HG03108 (cell line): ENCODE data around the gene APBA2.

Experiments used
- ATAC-seq: cut with Tn5 transposase; IDR thresholded peaks from one replicate; pipeline ENCODE4 v1.9.1; 2021; ENCODE audit warnings: moderate library complexity; ENCODE audit not compliant: unreplicated experiment

The APBA2 gene

DNA sequence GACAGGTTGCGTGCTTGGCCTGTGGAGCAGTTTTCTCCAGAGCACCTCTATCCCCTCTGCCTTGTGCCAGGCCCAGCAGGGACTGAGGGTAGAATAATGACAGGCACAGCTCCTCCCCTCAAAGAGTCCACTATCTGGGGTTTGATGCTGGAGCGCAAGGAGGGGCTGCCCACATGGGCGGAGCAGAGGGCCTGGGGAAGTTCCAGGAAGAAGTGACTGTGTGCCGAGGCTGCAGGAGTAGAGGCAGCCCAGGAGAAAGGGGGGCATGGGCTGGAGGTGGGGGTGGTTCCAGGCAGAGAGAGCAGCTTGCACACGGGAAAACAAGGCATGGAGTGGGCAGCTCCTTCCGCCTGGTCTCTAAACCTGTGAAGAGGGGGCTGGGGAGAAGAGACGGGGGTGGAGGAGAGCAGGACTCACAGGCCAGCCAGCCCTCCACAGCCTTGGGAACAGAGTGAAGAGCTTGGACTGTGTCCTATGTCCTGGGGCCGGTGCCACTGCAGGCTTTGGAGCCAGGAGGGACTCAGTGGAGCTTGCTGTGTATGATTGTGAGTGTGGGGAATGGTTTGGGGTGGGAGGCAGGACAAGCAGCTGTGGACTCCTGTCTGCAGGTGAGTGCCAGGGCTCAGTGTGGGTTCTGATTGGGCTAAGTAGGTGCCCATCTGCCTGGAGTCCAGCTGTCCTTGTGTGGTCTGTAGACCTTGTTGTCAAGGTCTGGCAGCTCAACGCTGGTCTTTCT lies 48.1 kb downstream of the APBA2 start:
- no peak for ATAC-seq

- no peak for ATAC-seq
These were observed 48.9 kb downstream of the APBA2 start for GRCh38 chr15:28934645-28935044.

DNA sequence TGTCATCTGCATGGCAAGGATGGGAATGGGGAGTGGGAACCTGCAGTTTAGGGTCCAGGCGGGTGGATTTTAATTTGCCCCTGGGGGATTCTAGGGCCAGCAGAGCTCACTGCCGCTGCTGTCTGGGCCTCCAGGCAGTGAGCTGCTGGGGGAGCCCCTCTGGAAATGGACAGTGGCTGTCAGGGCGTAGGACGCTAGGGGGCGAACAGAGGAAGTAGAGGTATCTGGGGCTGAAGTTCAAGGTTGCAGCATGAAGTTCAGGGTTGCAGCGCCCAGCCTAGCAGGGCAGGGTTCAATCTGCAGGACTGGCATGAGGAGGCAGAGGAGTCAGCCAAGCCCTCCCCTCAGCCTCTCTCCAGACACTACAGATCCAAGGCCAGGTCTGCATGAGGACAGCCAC lies 49.5 kb downstream of the APBA2 start:
- no peak for ATAC-seq

DNA sequence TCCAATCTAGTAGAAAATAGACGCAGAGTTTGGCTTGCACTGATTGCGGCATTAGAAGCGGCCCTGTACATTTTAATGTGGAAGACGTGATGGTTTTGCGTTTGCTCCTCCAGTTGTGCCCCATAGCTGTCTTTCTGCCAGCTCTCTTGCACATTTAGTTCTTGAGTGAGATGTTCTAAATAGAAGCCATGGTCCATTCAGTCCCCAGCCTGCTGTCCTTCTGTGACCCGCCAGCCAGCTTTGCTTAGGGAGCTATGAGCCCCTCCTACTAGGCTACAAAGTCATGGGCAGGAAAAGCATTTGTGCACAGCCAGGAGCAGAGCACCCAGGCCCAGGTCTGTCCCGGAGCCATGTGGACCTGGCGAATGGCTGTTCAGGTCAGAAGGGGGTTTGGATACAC lies 50.3 kb downstream of the APBA2 start:
- no peak for ATAC-seq

DNA sequence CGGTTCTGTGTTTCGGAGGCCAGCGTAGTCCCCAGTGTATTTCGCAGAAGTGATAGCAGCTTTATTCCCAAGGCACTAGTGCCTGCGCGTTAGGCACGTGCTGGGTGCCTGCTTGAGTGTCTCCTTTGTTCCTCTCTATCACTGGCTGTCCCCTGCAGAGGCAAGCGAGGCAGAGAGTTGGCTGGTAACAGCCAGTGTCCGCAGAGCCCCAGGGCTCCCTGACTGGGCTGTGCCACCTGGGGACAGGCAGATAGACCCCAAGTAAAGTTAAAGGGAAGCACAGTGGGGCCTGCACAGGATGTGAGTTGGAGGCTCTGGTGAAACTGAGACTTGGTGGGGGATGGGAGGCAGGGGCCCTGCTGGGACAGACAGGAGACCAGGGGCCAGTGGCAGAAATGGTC lies 50.7 kb downstream of the APBA2 start:
- ATAC-seq = no peak

DNA sequence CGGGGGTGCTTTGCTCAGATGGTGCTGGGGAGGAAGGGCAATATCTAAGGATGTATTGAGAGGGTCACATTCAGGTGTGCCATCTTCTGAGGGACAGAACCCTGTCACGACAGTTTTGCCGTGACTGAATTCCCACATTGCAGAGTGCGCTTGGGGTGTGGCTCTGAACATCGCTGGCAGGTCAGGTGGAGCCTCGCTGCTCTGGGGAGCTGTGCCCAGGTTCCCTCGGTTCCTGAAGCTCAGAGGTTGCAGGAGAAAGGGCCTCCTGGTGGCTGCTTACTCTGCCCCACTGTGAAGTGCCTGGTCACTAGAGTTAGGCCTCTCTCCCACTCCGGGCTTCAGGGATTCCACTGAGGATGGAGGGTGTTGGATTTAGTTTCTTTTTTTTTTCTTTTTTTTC lies 51.5 kb downstream of the APBA2 start:
- ATAC-seq = no peak

DNA sequence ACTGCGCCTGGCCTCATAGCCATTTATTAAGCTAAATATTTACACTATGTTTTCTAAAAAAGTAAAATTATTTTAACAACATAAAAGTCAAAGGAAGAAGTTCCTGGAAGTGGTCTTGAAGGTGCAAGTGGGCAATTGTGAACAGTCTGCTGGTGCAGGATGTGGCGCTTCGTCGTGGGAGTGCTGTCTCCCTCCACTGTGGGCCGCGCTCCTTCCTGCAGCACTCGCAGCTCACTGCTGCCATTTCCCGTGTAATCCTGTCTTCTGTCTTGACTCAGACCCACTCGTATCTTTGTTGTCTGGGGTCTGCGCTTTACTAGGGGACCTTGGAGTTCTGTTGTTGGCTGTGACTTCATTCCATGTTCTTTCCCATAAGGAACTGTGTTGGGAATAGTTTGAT lies 56.3 kb downstream of the APBA2 start:
- no peak for ATAC-seq

DNA sequence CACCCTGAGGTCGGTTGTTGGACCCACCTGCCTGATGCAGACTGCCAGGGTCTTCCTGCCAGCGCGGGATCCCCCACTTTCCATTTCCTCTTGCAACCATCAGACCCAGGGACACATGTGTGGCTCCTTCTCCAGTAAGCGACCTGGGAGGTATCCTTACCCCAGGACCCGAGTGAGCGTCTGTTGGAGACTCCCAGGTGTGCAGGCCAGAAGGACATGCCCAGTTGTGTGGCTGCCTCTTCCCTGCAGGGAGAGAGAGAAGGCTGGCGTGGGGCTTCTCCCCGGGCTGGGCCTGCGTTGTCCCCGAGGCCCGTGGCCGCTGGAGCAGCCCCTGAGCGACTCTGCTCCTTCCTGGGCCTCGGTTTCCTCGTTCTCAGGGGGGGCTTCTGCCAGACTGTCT lies 56.8 kb downstream of the APBA2 start:
- no peak for ATAC-seq

- ATAC-seq = no peak
These were observed 57.4 kb downstream of the APBA2 start for GRCh38 chr15:28943146-28943545.

GRCh38 chr15:28943611-28944230 lies 57.9 kb downstream of the APBA2 start:
- no peak for ATAC-seq

DNA sequence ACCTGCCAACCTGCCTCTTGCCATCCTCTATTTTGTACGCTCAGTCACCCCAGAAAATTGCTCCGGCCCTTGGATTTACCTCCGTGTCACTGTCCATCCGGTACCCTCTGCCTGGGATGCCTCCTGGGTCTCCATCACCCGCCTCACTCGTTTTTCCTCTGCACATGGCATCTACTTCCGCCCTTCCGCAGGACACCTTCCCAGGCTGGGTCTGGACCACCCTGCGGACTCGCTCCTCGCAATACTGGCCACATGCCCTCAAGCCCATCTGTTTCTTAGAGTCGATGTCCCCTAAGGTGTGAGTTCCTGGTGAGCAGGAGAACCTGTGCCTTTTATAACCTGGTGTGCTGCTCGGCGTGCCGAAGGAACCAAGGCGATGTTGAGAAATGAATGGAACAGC lies 58.5 kb downstream of the APBA2 start:
- ATAC-seq = no peak

GRCh38 chr15:28944696-28945300 lies 59.0 kb downstream of the APBA2 start:
- ATAC-seq = no peak

DNA sequence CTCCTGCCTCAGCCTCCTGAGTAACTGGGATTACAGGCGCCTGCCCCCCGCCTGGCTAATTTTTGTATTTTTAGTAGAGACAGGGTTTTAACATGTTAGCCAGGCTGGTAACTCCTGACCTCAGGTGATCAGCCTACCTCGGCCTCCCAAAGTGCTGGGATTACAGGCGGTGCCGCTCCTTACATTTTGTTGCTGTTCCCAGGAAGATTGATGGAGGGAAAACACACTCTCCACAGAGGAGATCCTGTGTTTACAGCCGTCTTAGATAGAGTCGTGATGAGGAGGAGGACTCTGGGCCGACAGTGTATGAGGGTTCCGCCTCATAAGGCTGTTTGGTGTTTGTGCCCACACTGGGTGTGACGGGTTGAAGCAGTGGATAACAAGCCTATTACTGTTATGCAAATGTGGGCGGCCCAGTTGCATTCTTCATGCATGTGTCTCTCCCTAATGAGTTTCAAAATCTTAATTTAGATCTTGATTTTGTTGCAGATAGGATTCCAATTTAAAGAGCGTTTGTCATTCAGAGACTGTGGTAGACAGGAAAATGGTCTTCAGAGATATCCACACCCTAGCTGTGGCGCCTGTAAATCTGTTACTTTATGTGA lies 60.0 kb downstream of the APBA2 start:
- no peak for ATAC-seq

DNA sequence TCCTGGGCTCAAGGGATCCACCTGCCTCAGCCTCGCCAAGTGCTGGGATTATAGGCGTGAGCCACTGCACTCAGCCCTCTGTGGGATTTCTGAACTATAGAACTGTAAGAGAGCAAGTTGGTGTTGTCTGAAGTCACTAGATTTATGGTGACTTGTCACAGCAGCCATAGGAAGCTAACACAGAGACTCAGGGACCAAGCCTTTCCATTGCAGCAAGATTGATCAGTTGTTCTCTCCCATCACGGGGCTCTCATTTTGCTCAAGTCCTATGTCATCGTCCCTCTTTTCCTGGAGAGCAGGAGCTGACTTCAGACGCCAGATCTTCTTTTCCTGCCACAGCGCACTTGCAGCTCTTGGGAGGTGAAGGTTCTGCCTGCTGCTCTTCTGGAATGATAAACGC lies 61.0 kb downstream of the APBA2 start:
- ATAC-seq = no peak

- ATAC-seq = no peak
These were observed 61.5 kb downstream of the APBA2 start for GRCh38 chr15:28947221-28947674.

- no peak for ATAC-seq
These were observed 62.3 kb downstream of the APBA2 start for GRCh38 chr15:28948036-28948435.

- ATAC-seq = no peak
These were observed 65.1 kb downstream of the APBA2 start for GRCh38 chr15:28950916-28951315.

DNA sequence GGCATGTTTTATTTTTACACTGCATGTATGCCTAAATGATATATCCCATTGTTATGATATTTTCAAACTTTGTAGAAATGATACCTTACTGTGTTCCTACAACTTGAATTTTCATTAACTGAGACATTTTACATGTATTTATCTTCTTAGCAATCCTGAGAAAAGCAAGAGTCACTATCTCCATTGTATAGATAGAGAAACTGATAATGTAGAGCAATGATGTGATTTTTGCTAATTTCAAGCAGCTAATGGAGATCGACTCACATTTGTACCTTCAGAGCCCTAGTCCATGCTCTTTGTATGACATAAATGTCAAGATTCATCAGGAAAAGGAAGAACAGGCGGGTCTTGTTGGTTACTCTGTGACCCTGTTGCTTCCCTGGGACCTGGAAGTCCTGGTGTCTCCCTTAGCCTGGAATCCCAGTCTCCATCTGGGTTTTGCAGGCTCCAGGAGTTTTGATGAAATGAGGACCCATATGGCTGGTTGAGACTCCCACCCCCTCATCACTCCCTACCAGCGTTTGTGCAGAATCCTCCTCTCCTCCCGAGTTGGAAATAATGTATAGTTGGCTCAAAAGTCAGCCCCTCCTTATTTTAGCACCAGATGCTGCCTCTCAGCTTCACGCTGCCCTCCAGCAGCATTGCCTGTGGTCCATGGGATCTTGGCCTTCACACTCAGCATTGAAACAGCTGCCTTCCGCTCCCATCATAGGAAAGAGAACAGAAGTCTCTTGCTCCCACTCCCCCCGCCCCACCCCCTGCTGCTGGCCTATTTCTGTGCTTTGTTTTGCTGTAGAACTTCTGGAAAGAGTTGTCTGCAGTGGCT lies 67.1 kb downstream of the APBA2 start:
- ATAC-seq = no peak

DNA sequence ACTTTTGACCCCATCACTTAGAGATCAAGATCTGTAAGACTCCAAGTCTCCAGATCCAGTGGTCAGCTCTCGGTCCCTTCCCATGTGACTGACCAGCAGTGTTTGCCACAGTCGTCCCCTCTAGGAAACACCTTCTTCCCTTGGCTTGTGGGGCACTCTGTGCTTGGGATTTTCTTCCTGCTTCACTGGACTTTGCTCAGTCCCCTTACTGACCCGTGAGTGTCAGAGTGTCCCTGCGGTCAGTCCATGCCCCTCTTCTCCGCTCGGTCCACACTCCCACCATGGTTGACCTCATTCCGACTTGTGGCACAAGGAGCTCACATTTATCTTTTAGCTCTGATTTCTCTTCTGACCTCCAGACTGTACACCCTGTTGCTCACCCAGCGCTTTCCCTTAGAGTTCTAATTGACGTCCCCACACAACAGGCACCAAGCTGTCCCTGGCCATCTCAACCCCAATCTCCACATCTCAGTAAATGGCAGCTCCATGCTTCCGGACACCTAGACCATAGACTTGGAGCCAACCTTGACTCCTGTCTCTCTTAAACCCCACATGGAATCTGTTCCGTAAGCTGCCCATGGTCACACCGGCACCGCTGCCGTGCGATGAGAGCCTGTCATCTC lies 67.9 kb downstream of the APBA2 start:
- ATAC-seq = no peak

GRCh38 chr15:28954466-28955159 lies 68.8 kb downstream of the APBA2 start:
- ATAC-seq = no peak
